Bronchial epithelial cell (primary cell): Measurements from ENCODE around the gene EIF4G2. TPM values are rescaled to one million over a fixed set of nuclear protein-coding genes. Genes with fewer than 3 reads are reported as not detected.

Source experiments
- DNase-seq: peaks from one replicate; pipeline ENCODE4 v3.0.0-alpha.2; 2010; ENCODE audit warnings: low read depth
- FAIRE-seq: peaks from 2 replicates; lab custom pipeline; 2011; peaks lifted over from hg19 to GRCh38; lab: Jason Lieb, UNC
- H3K27me3 ChIP-seq: 2 replicates; pipeline ENCODE4 v1.5.1; 2011; ENCODE audit warnings: low read length; ENCODE audit not compliant: control insufficient read depth, insufficient read depth
- H3K36me3 ChIP-seq: 2 replicates; pipeline ENCODE4 v1.5.1; 2011; ENCODE audit warnings: low read length; ENCODE audit not compliant: control insufficient read depth, insufficient read depth
- H3K4me3 ChIP-seq: 2 replicates; pipeline ENCODE4 v1.5.1; 2011; ENCODE audit warnings: mild to moderate bottlenecking, low read depth, low read length, control low read depth
- total RNA-seq: library from RNA; depleted of rRNA; stranded (reverse); fragments of >200 nt; gene quantifications from 2 replicates; pipeline ENCODE4 v1.2.1, GENCODE V29; 2014
- TF ChIP-seq, protein P1 (sequence below): IDR thresholded peaks from 2 replicates; pipeline ENCODE4 v1.5.1; 2011; ENCODE audit warnings: mild to moderate bottlenecking, moderate library complexity, low read length, control low read depth, inconsistent platforms; ENCODE audit not compliant: insufficient read depth, severe bottlenecking

The EIF4G2 gene
- total RNA-seq, 1 donor from 2014 or later = 384 TPM

DNA sequence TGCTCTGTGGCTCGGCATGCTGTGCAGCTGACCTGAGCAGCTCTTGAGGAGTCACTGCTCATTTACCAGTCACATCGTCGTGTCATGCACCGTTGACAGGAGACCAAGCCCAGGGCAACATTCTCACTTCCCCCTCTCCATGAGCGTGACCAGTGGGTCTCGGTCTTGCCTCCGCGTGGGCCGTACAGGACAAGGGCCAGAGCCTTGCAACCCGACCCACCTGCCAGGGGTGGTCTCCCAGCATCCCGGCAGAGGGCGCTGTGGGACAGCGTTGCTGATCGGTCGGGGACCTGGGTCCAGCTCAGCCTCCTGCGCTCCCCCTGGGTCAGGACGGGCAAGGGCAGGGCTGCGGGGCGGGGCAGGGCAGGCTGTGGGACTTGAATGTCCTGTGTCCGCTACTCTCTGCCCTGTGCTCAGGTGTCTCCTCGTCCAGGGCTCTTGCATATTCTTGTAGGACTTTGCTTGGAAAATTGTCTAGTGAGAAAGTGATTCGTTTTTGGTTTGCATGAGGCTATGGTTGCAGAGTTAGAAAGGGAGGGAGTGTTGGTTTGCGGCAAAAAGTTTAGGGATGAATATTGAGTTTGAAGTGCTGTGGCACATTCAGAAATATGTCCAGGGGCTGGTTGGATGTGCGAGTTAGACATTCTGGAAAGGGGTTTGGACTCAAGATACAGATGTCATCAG lies 16.2 kb downstream of the EIF4G2 start:
- peak; percentile 58 for DNase-seq
- TF ChIP-seq, protein P1, sequence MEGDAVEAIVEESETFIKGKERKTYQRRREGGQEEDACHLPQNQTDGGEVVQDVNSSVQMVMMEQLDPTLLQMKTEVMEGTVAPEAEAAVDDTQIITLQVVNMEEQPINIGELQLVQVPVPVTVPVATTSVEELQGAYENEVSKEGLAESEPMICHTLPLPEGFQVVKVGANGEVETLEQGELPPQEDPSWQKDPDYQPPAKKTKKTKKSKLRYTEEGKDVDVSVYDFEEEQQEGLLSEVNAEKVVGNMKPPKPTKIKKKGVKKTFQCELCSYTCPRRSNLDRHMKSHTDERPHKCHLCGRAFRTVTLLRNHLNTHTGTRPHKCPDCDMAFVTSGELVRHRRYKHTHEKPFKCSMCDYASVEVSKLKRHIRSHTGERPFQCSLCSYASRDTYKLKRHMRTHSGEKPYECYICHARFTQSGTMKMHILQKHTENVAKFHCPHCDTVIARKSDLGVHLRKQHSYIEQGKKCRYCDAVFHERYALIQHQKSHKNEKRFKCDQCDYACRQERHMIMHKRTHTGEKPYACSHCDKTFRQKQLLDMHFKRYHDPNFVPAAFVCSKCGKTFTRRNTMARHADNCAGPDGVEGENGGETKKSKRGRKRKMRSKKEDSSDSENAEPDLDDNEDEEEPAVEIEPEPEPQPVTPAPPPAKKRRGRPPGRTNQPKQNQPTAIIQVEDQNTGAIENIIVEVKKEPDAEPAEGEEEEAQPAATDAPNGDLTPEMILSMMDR = peak; percentile 99
- no peak for FAIRE-seq

DNA sequence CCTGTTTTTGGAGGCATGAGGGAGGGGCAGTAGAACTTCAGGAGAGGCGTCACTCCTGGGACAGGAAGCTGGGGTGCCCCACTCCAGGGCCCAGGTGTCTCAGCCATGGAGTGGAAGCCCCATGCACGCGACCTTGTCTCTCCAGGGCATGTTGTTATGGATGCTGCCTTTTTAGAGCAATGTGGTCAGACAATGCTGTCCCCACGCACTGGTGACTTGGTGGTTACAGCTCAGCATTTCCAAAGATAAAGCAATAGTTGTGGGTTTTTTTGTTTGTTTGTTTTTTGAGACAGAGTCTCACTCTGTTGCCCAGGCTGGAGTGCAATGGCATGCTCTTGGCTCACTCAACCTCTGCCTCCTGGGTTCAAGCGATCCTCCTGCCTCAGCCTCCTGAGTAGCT lies 22.3 kb downstream of the EIF4G2 start:
- TF ChIP-seq, protein P1 = no peak
- no peak overlapping the region for H3K4me3 ChIP-seq
- no peaks in the 10 kb centered on the region for H3K27me3 ChIP-seq
- FAIRE-seq (no peak), DNase-seq (no peak)
- no peaks in the 10 kb centered on the region for H3K36me3 ChIP-seq

More for the DNA sequence above, 16.2 kb downstream of the EIF4G2 start:
- peaks cover under 1% of the 10 kb centered on the region for H3K36me3 ChIP-seq
- no peak overlapping the region for H3K4me3 ChIP-seq
- no peaks in the 10 kb centered on the region for H3K27me3 ChIP-seq

DNA sequence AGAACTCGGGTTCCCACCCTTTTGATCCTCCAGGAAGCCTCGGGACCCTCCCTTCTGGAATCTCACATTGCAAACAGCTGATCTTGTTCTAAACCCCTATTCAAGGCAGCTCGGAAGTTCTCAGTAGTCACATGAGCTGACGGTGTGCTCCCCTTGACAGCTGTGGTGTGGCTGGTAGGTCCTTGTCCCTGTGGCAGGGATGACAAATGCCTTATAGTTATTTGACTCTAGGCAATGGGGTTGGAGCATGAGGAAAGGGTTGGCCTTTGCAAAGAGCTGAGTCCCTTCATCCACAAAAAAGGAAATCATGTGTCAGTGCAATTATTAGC lies 23.6 kb downstream of the EIF4G2 start:
- Histone ChIP-seq H3K36me3 (no peaks in the 10 kb centered on the region), H3K27me3 (no peaks in the 10 kb centered on the region), H3K4me3 (no peak overlapping the region)
- TF ChIP-seq, protein P1 = no peak
- FAIRE-seq (no peak), DNase-seq (no peak)

DNA sequence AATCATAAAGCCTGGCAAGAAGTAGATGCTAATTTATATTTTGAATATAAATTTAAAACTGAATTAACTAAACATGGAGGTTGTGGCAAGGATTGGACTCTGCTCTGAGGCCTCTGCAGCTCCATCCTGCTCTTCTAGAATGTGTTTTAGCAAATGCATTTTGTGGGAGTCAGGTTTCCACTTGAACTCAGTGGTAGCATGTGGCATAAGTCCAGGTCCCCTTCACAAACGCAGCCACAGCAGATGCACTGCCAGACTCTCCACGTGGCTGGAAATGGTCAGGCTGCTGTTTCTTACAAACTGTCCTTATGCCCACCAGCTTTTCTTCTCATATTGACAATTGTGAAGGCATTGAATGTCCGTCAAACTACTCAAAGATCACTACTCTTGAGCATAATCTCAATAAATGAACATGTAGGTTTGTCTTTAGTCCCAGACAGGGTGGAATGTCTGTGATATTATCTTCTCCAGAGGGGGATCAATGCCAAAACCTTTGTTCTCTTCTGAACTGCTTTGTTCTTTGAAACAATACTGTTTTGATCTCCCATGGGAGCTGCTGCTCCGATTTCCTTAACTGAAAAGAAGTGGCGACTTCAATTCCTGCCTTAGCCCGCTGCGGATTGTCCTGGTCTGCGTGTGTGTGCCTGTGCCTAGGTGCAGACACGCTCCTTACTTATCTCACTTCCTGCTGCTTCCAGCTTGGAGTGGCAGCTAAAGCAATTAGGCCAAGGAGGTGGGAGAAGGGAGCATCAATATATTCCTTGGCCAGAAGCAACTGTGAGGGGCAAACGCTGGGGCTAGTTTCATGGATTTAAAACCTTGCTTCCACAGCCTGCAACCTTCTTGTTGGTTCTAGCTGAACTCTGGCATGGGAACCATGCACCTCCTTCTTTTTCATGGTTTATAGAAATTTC lies 24.2 kb downstream of the EIF4G2 start:
- Histone ChIP-seq H3K4me3 (no peak overlapping the region), H3K36me3 (no peaks in the 10 kb centered on the region), H3K27me3 (no peaks in the 10 kb centered on the region)
- DNase-seq = peak; percentile 29
- FAIRE-seq = no peak
- TF ChIP-seq, protein P1 = no peak

DNA sequence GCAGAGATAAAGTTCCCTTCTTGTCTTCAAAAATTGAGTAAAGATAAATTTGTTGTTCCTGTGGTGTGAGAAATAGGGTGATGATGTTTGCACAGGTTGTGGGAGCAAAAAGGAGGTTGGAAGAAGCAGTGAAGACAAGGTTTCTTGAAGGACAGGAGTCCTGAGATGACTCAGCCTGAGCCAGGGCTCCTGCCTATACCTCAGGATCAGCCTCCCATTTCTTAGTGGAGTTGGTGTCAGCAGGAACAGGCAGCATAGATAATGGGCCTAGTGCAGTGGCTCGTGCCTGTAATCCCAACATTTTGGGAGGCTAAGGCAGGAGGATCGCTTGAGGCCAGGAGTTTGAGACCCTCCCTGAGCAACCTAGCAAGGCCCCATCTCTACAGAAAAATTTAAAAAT lies 28.7 kb downstream of the EIF4G2 start:
- FAIRE-seq = no peak
- TF ChIP-seq, protein P1 = no peak

More for the DNA sequence above, 28.7 kb downstream of the EIF4G2 start:
- Histone ChIP-seq H3K27me3 (no peaks in the 10 kb centered on the region), H3K36me3 (peaks cover 7% of the 10 kb centered on the region), H3K4me3 (no peak overlapping the region)
- no peak for DNase-seq
